ENCODE data around the gene KCNMB1.

- 0 out of 4 replicates have a peak, but pooled peaks of 1 of the 2 experiments have one; percentile 5 for TF ChIP-seq EP300 (IDR thresholded peaks at IDR 0.05; ENCODE audit: borderline replicate concordance in 1 of 2, control insufficient read depth in 1 of 2, low read depth in 2 of 2, low read length in 2 of 2)
- TF ChIP-seq, protein P1, sequence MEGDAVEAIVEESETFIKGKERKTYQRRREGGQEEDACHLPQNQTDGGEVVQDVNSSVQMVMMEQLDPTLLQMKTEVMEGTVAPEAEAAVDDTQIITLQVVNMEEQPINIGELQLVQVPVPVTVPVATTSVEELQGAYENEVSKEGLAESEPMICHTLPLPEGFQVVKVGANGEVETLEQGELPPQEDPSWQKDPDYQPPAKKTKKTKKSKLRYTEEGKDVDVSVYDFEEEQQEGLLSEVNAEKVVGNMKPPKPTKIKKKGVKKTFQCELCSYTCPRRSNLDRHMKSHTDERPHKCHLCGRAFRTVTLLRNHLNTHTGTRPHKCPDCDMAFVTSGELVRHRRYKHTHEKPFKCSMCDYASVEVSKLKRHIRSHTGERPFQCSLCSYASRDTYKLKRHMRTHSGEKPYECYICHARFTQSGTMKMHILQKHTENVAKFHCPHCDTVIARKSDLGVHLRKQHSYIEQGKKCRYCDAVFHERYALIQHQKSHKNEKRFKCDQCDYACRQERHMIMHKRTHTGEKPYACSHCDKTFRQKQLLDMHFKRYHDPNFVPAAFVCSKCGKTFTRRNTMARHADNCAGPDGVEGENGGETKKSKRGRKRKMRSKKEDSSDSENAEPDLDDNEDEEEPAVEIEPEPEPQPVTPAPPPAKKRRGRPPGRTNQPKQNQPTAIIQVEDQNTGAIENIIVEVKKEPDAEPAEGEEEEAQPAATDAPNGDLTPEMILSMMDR (IDR thresholded peaks at IDR 0.05 in 2 of 3, conservative IDR thresholded peaks at IDR 0.05 in 1 of 3; ENCODE audit: control insufficient read depth in 2 of 3, extremely low read depth in 1 of 3, insufficient read depth in 1 of 3, low read depth in 3 of 3, low read length in 3 of 3), result no peak
- TF ChIP-seq JUNB (IDR thresholded peaks at IDR 0.05), result no peak
- no peak for TF ChIP-seq RELA (IDR thresholded peaks at IDR 0.05; ENCODE audit: borderline replicate concordance, partially characterized antibody)
- TF ChIP-seq PRDM15 (CRISPR knock-in tag; IDR thresholded peaks at IDR 0.05), result no peak
These were observed 1.2 kb downstream of the KCNMB1 start for GRCh38 chr5:170387775-170388639.
